Suprapubic skin (tissue), 4 donors: ENCODE results near the gene CFAP119.

Experiments used
- EP300 ChIP-seq: sonication (generic); formaldehyde crosslinking; IDR thresholded peaks from one replicate; pipeline ENCODE4 v1.6.1; 2017; ENCODE audit warnings: antibody characterized with exemption
- POLR2A ChIP-seq, 2 donors: fragments of 450-650 bp; IDR thresholded peaks; one replicate each; pipeline ENCODE4 v1.6.1; 2017; ENCODE audit warnings: antibody characterized with exemption in 2 of 2, mild to moderate bottlenecking in 2 of 2, moderate library complexity in 2 of 2
- POLR2AphosphoS5 ChIP-seq, 3 donors: sonication (generic); formaldehyde crosslinking; IDR thresholded peaks; one replicate each; pipeline ENCODE4 v1.6.1; 2017; ENCODE audit warnings: antibody characterized with exemption in 3 of 3
- TF ChIP-seq, protein P1 (sequence below), 2 donors: fragments of 200-600 bp in 1 of 2; fragments of 450-650 bp in 1 of 2; sonication (generic) in 1 of 2; IDR thresholded peaks; one replicate each; pipeline ENCODE4 v1.5.1; 2016 to 2019; ENCODE audit warnings: antibody characterized with exemption in 2 of 2, mild to moderate bottlenecking in 1 of 2, moderate library complexity in 1 of 2

DNA sequence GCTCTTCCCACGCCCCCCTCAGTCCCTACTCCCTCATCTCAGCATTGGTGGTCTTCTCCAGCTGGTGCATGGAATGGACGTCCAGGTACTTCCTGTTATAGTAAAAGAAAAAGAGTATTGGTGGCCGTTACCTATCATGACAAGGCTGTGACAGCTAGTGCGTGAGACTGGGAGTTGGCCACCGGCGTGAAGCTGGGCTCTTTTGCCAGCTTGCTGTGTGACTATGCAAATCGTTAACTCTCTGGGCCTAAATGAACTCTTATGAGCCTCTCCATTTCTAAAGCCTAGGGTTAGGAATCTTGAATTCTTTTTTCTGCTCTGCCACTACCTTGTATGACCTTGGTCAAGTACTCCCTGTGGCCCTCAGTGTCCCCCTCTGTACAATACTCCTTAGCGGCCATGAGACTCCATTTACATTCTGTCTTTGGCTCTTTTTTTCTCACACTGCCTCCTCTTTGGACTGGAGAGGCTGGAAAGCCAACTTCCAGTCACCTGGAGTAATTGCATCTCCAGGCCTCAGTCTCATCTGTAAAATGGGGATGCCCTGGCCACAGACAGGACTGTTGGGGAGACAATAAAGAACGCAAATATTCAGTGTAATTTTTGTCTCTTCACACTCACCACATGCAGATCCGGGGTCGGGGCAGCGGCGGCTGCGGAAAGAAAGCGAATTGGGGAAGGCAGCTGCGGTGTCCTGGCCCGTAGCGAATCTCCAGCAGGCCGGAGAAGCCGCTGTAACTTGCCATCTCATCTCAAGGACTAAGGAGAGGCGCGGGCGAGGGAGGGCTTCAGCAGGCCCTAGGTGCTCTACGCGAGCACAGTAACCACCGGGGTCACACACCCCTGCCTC is 1.1 kb downstream of the CFAP119 start:
- TF ChIP-seq POLR2A (IDR thresholded peaks at IDR 0.05) (no peak), POLR2AphosphoS5 (IDR thresholded peaks at IDR 0.05) (no peak), EP300 (no peak)
- TF ChIP-seq, protein P1, sequence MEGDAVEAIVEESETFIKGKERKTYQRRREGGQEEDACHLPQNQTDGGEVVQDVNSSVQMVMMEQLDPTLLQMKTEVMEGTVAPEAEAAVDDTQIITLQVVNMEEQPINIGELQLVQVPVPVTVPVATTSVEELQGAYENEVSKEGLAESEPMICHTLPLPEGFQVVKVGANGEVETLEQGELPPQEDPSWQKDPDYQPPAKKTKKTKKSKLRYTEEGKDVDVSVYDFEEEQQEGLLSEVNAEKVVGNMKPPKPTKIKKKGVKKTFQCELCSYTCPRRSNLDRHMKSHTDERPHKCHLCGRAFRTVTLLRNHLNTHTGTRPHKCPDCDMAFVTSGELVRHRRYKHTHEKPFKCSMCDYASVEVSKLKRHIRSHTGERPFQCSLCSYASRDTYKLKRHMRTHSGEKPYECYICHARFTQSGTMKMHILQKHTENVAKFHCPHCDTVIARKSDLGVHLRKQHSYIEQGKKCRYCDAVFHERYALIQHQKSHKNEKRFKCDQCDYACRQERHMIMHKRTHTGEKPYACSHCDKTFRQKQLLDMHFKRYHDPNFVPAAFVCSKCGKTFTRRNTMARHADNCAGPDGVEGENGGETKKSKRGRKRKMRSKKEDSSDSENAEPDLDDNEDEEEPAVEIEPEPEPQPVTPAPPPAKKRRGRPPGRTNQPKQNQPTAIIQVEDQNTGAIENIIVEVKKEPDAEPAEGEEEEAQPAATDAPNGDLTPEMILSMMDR (IDR thresholded peaks at IDR 0.05) = no peak
